SU-DHL-6 (cell line): Measurements from ENCODE around the gene FADS6.

Experiments used
- CTCF ChIP-seq: fragments of 200-600 bp; sonication (generic); IDR thresholded peaks from one replicate; pipeline ENCODE4 v1.5.1; 2017; ENCODE audit warnings: antibody characterized with exemption, mild to moderate bottlenecking, low read length, moderate library complexity; ENCODE audit not compliant: insufficient read depth, poor library complexity, severe bottlenecking
- EZH2phosphoT487 ChIP-seq: fragments of 200-600 bp; sonication (generic), shearing (Covaris generic); conservative IDR thresholded peaks from 2 replicates; pipeline ENCODE4 v1.6.1; 2018; ENCODE audit warnings: mild to moderate bottlenecking, antibody characterized with exemption, low read length, moderate library complexity, mixed read lengths

DNA sequence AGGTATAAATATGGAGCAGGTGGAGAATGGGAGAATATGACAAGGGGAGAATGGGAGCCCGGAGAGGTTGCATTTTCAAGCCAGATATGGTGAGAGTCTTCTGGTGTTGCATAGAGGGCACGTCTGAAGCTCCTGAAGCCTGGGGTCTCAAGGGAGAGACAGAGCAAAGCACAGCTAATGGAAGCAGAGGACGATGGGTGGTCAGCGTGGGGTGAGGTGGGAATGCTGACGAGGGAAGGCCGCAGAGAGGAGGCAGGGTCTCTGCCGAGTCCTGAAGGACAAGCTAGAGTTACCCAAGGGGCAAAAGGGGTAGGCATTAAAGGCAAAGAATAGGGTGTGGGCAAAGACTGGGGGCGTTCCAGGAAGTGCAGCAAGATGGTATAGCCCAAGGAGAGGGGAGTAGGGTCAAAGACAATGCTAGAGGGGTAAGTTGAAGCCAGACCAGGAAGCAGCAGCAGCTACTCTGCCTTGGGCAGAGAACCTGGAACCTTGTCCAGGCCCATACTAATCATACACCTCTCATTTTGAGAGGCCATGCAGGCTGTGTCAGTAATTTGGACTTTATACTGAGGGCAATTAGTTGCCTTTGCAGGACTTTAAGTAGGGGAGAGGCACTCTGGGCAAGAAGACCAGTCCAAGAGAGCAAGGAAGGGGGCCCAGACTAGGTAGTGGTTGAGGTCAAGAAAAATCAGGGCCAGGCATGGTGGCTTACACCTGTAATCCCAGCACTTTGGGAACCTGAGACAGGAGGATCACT, 44.9 kb upstream of the FADS6 start:
- no peak for TF ChIP-seq CTCF
- no peak for TF ChIP-seq EZH2phosphoT487
